ENCODE data around the gene MXI1.

DNA sequence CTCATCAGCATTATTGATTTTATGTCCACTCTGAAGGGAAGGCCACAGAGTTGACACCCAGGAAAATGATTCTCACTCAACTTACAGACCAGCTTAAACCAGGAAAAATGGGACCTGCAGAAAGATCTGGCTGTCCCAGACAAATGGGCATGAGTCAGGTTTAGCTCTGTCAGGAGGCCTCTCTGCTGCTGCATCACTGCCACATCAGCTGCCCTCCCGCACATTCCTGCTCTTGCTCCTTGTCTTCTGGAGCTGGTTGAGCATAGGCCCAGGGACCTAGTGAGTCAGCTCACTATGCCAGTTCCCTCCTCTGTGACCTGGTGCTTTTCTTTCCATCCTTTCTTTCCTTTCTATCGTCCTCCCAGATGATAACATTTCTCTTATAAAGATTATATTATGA is 116.1 kb downstream of the MXI1 start:
- TF ChIP-seq, protein P1, sequence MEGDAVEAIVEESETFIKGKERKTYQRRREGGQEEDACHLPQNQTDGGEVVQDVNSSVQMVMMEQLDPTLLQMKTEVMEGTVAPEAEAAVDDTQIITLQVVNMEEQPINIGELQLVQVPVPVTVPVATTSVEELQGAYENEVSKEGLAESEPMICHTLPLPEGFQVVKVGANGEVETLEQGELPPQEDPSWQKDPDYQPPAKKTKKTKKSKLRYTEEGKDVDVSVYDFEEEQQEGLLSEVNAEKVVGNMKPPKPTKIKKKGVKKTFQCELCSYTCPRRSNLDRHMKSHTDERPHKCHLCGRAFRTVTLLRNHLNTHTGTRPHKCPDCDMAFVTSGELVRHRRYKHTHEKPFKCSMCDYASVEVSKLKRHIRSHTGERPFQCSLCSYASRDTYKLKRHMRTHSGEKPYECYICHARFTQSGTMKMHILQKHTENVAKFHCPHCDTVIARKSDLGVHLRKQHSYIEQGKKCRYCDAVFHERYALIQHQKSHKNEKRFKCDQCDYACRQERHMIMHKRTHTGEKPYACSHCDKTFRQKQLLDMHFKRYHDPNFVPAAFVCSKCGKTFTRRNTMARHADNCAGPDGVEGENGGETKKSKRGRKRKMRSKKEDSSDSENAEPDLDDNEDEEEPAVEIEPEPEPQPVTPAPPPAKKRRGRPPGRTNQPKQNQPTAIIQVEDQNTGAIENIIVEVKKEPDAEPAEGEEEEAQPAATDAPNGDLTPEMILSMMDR (conservative IDR thresholded peaks at IDR 0.05; ENCODE audit: low read depth in 2 of 2), result no peak
- TF ChIP-seq EZH2 (IDR thresholded peaks at IDR 0.05; ENCODE audit: low read depth, unreplicated experiment) (no peak), STAT1 (IDR thresholded peaks at IDR 0.05; ENCODE audit: unreplicated experiment) (no peak), POLR2AphosphoS5 (IDR thresholded peaks at IDR 0.05; ENCODE audit: low read depth) (no peak), NANOG (IDR thresholded peaks at IDR 0.05; ENCODE audit: borderline replicate concordance) (no peak), EZH2phosphoT487 (IDR thresholded peaks at IDR 0.05; ENCODE audit: unreplicated experiment) (no peak)
- TF ChIP-seq, protein P2, sequence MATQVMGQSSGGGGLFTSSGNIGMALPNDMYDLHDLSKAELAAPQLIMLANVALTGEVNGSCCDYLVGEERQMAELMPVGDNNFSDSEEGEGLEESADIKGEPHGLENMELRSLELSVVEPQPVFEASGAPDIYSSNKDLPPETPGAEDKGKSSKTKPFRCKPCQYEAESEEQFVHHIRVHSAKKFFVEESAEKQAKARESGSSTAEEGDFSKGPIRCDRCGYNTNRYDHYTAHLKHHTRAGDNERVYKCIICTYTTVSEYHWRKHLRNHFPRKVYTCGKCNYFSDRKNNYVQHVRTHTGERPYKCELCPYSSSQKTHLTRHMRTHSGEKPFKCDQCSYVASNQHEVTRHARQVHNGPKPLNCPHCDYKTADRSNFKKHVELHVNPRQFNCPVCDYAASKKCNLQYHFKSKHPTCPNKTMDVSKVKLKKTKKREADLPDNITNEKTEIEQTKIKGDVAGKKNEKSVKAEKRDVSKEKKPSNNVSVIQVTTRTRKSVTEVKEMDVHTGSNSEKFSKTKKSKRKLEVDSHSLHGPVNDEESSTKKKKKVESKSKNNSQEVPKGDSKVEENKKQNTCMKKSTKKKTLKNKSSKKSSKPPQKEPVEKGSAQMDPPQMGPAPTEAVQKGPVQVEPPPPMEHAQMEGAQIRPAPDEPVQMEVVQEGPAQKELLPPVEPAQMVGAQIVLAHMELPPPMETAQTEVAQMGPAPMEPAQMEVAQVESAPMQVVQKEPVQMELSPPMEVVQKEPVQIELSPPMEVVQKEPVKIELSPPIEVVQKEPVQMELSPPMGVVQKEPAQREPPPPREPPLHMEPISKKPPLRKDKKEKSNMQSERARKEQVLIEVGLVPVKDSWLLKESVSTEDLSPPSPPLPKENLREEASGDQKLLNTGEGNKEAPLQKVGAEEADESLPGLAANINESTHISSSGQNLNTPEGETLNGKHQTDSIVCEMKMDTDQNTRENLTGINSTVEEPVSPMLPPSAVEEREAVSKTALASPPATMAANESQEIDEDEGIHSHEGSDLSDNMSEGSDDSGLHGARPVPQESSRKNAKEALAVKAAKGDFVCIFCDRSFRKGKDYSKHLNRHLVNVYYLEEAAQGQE (IDR thresholded peaks at IDR 0.05; ENCODE audit: unreplicated experiment), result no peak
- TF ChIP-seq, protein P3, sequence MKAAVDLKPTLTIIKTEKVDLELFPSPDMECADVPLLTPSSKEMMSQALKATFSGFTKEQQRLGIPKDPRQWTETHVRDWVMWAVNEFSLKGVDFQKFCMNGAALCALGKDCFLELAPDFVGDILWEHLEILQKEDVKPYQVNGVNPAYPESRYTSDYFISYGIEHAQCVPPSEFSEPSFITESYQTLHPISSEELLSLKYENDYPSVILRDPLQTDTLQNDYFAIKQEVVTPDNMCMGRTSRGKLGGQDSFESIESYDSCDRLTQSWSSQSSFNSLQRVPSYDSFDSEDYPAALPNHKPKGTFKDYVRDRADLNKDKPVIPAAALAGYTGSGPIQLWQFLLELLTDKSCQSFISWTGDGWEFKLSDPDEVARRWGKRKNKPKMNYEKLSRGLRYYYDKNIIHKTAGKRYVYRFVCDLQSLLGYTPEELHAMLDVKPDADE (IDR thresholded peaks at IDR 0.05), result no peak

All from GM23338 (cell line).